ENCODE data around the gene ADAMTS2. TPM values are rescaled to one million over a fixed set of nuclear protein-coding genes. Genes with fewer than 3 reads are reported as not detected.

The ADAMTS2 gene
- total RNA-seq, 1 experiment from 2014 or later, result not detected

- no peak for DNase-seq (ENCODE audit: extremely low read depth, low read depth)
These were observed 209.6 kb downstream of the ADAMTS2 start for GRCh38 chr5:179135441-179136215.

GRCh38 chr5:179135006-179135405 lies 210.3 kb downstream of the ADAMTS2 start:
- no peak for DNase-seq (ENCODE audit: extremely low read depth, low read depth)

- no peak for DNase-seq (ENCODE audit: extremely low read depth, low read depth)
These were observed 210.8 kb downstream of the ADAMTS2 start for GRCh38 chr5:179134511-179134910.

- DNase-seq (ENCODE audit: extremely low read depth, low read depth), result no peak
These were observed 212.5 kb downstream of the ADAMTS2 start for GRCh38 chr5:179132586-179133355.

- DNase-seq (ENCODE audit: extremely low read depth, low read depth), result no peak
These were observed 213.2 kb downstream of the ADAMTS2 start for GRCh38 chr5:179131886-179132585.

- DNase-seq (ENCODE audit: extremely low read depth, low read depth), result no peak
These were observed 213.9 kb downstream of the ADAMTS2 start for GRCh38 chr5:179131321-179131835.

- DNase-seq (ENCODE audit: extremely low read depth, low read depth), result no peak
These were observed 215.1 kb downstream of the ADAMTS2 start for GRCh38 chr5:179130101-179130681.

- no peak for DNase-seq (ENCODE audit: extremely low read depth, low read depth)
These were observed 215.6 kb downstream of the ADAMTS2 start for GRCh38 chr5:179129607-179130071.

GRCh38 chr5:179128976-179129375 lies 216.3 kb downstream of the ADAMTS2 start:
- no peak for DNase-seq (ENCODE audit: extremely low read depth, low read depth)

GRCh38 chr5:179128041-179128365 lies 217.3 kb downstream of the ADAMTS2 start:
- no peak for DNase-seq (ENCODE audit: extremely low read depth, low read depth)

GRCh38 chr5:179127136-179128040 lies 217.9 kb downstream of the ADAMTS2 start:
- DNase-seq (ENCODE audit: extremely low read depth, low read depth), result no peak

GRCh38 chr5:179126506-179126991 lies 218.7 kb downstream of the ADAMTS2 start:
- DNase-seq (ENCODE audit: extremely low read depth, low read depth), result no peak

- DNase-seq (ENCODE audit: extremely low read depth, low read depth), result no peak
These were observed 219.3 kb downstream of the ADAMTS2 start for GRCh38 chr5:179125789-179126505.

- DNase-seq (ENCODE audit: extremely low read depth, low read depth), result no peak
These were observed 220.1 kb downstream of the ADAMTS2 start for GRCh38 chr5:179124853-179125788.

- DNase-seq (ENCODE audit: extremely low read depth, low read depth), result no peak
These were observed 220.9 kb downstream of the ADAMTS2 start for GRCh38 chr5:179124273-179124852.

- no peak for DNase-seq (ENCODE audit: extremely low read depth, low read depth)
These were observed 221.6 kb downstream of the ADAMTS2 start for GRCh38 chr5:179123491-179124272.

- no peak for DNase-seq (ENCODE audit: extremely low read depth, low read depth)
These were observed 222.2 kb downstream of the ADAMTS2 start for GRCh38 chr5:179123109-179123426.

Data from NCI-H460 (cell line).